ENCODE results near the gene KLF13.

The KLF13 gene

GRCh38 chr15:31385736-31386135, 59.1 kb downstream of the KLF13 start:
- no peak for DNase-seq

- DNase-seq: no peak
Observed at GRCh38 chr15:31387092-31387478, 60.5 kb downstream of the KLF13 start.

- no peak for DNase-seq
Observed at GRCh38 chr15:31387479-31388118, 61.0 kb downstream of the KLF13 start.

- no peak for DNase-seq
Observed at GRCh38 chr15:31389576-31389975, 62.9 kb downstream of the KLF13 start.

GRCh38 chr15:31390029-31390428, 63.4 kb downstream of the KLF13 start:
- no peak for DNase-seq

- no peak for DNase-seq
Observed at GRCh38 chr15:31390777-31391486, 64.3 kb downstream of the KLF13 start.

GRCh38 chr15:31391687-31392671, 65.3 kb downstream of the KLF13 start:
- peak; percentile 82 for DNase-seq

- no peak for DNase-seq
Observed at GRCh38 chr15:31392761-31393401, 66.2 kb downstream of the KLF13 start.

GRCh38 chr15:31393444-31394091, 66.9 kb downstream of the KLF13 start:
- no peak for DNase-seq

- peak; percentile 77 for DNase-seq
Observed at GRCh38 chr15:31396881-31397560, 70.4 kb downstream of the KLF13 start.

- no peak for DNase-seq
Observed at GRCh38 chr15:31397851-31398661, 71.4 kb downstream of the KLF13 start.

- no peak for DNase-seq
Observed at GRCh38 chr15:31398677-31399301, 72.2 kb downstream of the KLF13 start.

- DNase-seq: no peak
Observed at GRCh38 chr15:31399544-31400171, 73.0 kb downstream of the KLF13 start.

GRCh38 chr15:31400222-31400927, 73.7 kb downstream of the KLF13 start:
- DNase-seq: no peak

GRCh38 chr15:31401282-31401681, 74.6 kb downstream of the KLF13 start:
- DNase-seq: no peak

- no peak for DNase-seq
Observed at GRCh38 chr15:31402003-31402402, 75.4 kb downstream of the KLF13 start.

GRCh38 chr15:31402511-31403056, 75.9 kb downstream of the KLF13 start:
- DNase-seq: no peak

- DNase-seq: no peak
Observed at GRCh38 chr15:31403096-31403495, 76.5 kb downstream of the KLF13 start.

GRCh38 chr15:31403606-31404005, 77.0 kb downstream of the KLF13 start:
- no peak for DNase-seq

Data from right hindlimb (tissue), 1 donor.